ENCODE measurements around the gene ATRN.
A peak's percentile ranks its signal among the peaks of the same experiment; 100 is the strongest.
"Not testable (repeated sequence)": the region's sequence is repeated elsewhere in the genome, so short reads cannot be mapped to it uniquely, and the experiment has no call there.

Gene ATRN

GRCh38 chr20:3471397-3472021 lies 691 bp downstream of the ATRN start:
- DNase-seq, result peak in 4 of 14 donors; percentile 18 to 44 (median 35)

- DNase-seq, result no peak
Measured at GRCh38 chr20:3472105-3472504, 1.3 kb downstream of the ATRN start.

GRCh38 chr20:3473324-3473723 lies 2.5 kb downstream of the ATRN start:
- DNase-seq, result no peak

GRCh38 chr20:3473944-3474343 lies 3.1 kb downstream of the ATRN start:
- no peak for DNase-seq

GRCh38 chr20:3477003-3477860 lies 6.4 kb downstream of the ATRN start:
- DNase-seq, result not testable (repeated sequence)

- DNase-seq, result no peak
Measured at GRCh38 chr20:3477861-3478544, 7.2 kb downstream of the ATRN start.

- DNase-seq, result no peak
Measured at GRCh38 chr20:3479025-3479424, 8.2 kb downstream of the ATRN start.

GRCh38 chr20:3479759-3480615 lies 9.2 kb downstream of the ATRN start:
- DNase-seq, result no peak

- no peak for DNase-seq
Measured at GRCh38 chr20:3483309-3483708, 12.5 kb downstream of the ATRN start.

- no peak for DNase-seq
Measured at GRCh38 chr20:3483784-3484183, 13.0 kb downstream of the ATRN start.

GRCh38 chr20:3485913-3486312 lies 15.1 kb downstream of the ATRN start:
- no peak for DNase-seq

GRCh38 chr20:3486850-3487249 lies 16.0 kb downstream of the ATRN start:
- DNase-seq, result no peak

GRCh38 chr20:3492669-3493068 lies 21.9 kb downstream of the ATRN start:
- no peak for DNase-seq

- no peak for DNase-seq
Measured at GRCh38 chr20:3494218-3494617, 23.4 kb downstream of the ATRN start.

- DNase-seq, result no peak
Measured at GRCh38 chr20:3502878-3503277, 32.1 kb downstream of the ATRN start.

- DNase-seq, result no peak
Measured at GRCh38 chr20:3505148-3505547, 34.3 kb downstream of the ATRN start.

- no peak for DNase-seq
Measured at GRCh38 chr20:3509064-3509463, 38.2 kb downstream of the ATRN start.

GRCh38 chr20:3510110-3510509 lies 39.3 kb downstream of the ATRN start:
- DNase-seq, result no peak

- not testable (repeated sequence) for DNase-seq
Measured at GRCh38 chr20:3512239-3512638, 41.4 kb downstream of the ATRN start.

- DNase-seq, result no peak
Measured at GRCh38 chr20:3514012-3514642, 43.3 kb downstream of the ATRN start.

- DNase-seq, result no peak
Measured at GRCh38 chr20:3515379-3516170, 44.8 kb downstream of the ATRN start.
